ENCODE measurements around the gene CDKAL1. TPM values are rescaled to one million over a fixed set of nuclear protein-coding genes. Genes with fewer than 3 reads are reported as not detected.

Gene CDKAL1
- total and polyA plus RNA-seq, 9 of the 15 experiments (the other 6 are each of a cell fraction or from before 2014, with no cell fraction given) = 11.2 to 36.3 (median 20.1) TPM

- Histone ChIP-seq H3K79me2 (ENCODE audit: control insufficient read depth, insufficient read depth, low read length) (no peaks in the 10 kb centered on the region), H3K27ac (ENCODE audit: extremely low read depth, low read depth, low read length) (no peak overlapping the region), H2AFZ (ENCODE audit: low read depth, low read length) (no peak overlapping the region), H3K4me3 (no peak overlapping the region), H3K27me3 (ENCODE audit: control insufficient read depth in 2 of 2, insufficient read depth in 2 of 2, low read length in 2 of 2) (no peaks in the 10 kb centered on the region), H3K4me1 (replicated peaks in 1 of 2; ENCODE audit: control insufficient read depth in 2 of 2, insufficient read depth in 2 of 2, low read length in 2 of 2) (no peaks in the 10 kb centered on the region), H3K4me2 (ENCODE audit: insufficient read depth, low read length) (no peak overlapping the region), H3K9ac (ENCODE audit: insufficient read depth in 1 of 2, low read depth in 2 of 2, low read length in 2 of 2) (no peak overlapping the region), H3K9me1 (ENCODE audit: control insufficient read depth, insufficient read depth, low read length) (no peaks in the 10 kb centered on the region), H3K36me3 (ENCODE audit: control insufficient read depth, insufficient read depth, low read length) (no peaks in the 10 kb centered on the region), H3K9me3 (replicated peaks; ENCODE audit: control insufficient read depth, insufficient read depth, low read depth, low read length) (no peaks in the 10 kb centered on the region), H4K20me1 (replicated peaks; ENCODE audit: control insufficient read depth, insufficient read depth, low read length) (no peaks in the 10 kb centered on the region)
- in situ Hi-C loops (cut with MboI) (no loop called here), intact Hi-C loops (cut with micrococcal nuclease) (no loop called here)
- peak; percentile 23 for FAIRE-seq
- CTCF ChIA-PET (ENCODE audit: low intra/inter-chr PET ratio) = no interaction called here
- DNase-seq (ENCODE audit: extremely low read depth in 1 of 4, low spot score in 3 of 4) = no peak
- no TSS peak for BruUV-seq (replicated peaks)
- POLR2A ChIA-PET = interaction anchor here (0.7 to 1.7 kb wide), 2 partner anchors 11 to 184 kb away, joined by 3 to 7 read pairs; no protein-coding TSS in a partner anchor
- TF ChIP-seq USF2 (CRISPR knock-in tag; IDR thresholded peaks at IDR 0.05) (no peak), KHSRP (IDR thresholded peaks at IDR 0.05) (no peak), BRF2 (IDR thresholded peaks at IDR 0.05; ENCODE audit: borderline replicate concordance, insufficient read depth, insufficient read length) (no peak), MNT (conservative IDR thresholded peaks at IDR 0.05) (no peak), PTTG1 (tag; IDR thresholded peaks at IDR 0.05; ENCODE audit: low read depth) (no peak), NFE2 (IDR thresholded peaks at IDR 0.05; ENCODE audit: low read depth) (no peak), KAT2B (IDR thresholded peaks at IDR 0.05; ENCODE audit: low read depth, low read length) (no peak)
- WGBS (ENCODE audit: insufficient coverage, low coverage, missing lambda C conversion rate) = 83% methylated on average over 4 of the region's 4 CpGs
- ATAC-seq = no peak
Observed at GRCh38 chr6:21176197-21176596, 641.9 kb downstream of the CDKAL1 start.

All from K562 (cell line).